ENCODE data around the gene GALP.

Gene GALP

DNA sequence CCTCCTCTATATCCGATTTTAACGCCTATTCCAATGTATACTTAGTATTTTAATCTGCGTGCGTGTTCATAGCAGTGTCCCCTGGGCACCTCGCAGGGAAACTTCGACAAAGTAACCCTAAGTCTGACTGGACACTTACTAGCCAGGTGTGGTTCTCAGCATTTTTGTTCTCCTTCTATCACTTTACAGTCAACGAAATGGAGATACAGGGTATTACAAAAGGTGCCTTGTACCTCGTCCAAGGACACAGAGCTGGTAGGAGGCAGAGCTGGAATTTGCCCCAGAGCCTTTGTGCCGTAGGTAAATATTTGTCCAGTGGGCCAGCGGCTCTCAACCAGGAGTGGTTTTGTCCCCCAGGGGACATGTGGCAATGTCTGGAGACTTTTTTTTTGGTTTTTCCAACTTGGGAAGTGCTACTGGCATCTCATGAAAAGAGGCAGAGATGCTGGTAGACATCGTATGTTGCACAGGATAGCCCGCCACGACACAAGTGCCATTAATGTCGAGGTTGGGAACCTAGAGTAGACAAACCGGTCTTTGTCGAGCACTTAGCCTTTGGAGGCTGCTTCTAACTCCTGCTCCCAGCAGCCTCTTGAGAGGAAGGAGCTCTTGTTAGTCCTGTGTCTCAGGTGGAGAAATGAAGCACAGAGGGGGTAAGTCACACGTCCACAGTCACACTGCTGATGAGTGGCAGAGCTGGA, 33.6 kb upstream of the GALP start (continued):
- TF ChIP-seq, protein P1, sequence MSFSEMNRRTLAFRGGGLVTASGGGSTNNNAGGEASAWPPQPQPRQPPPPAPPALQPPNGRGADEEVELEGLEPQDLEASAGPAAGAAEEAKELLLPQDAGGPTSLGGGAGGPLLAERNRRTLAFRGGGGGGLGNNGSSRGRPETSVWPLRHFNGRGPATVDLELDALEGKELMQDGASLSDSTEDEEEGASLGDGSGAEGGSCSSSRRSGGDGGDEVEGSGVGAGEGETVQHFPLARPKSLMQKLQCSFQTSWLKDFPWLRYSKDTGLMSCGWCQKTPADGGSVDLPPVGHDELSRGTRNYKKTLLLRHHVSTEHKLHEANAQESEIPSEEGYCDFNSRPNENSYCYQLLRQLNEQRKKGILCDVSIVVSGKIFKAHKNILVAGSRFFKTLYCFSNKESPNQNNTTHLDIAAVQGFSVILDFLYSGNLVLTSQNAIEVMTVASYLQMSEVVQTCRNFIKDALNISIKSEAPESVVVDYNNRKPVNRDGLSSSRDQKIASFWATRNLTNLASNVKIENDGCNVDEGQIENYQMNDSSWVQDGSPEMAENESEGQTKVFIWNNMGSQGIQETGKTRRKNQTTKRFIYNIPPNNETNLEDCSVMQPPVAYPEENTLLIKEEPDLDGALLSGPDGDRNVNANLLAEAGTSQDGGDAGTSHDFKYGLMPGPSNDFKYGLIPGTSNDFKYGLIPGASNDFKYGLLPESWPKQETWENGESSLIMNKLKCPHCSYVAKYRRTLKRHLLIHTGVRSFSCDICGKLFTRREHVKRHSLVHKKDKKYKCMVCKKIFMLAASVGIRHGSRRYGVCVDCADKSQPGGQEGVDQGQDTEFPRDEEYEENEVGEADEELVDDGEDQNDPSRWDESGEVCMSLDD (tag by site-specific recombination; IDR thresholded peaks at IDR 0.05): no peak
- no peak for TF ChIP-seq ZNF571 (tag by site-specific recombination; IDR thresholded peaks at IDR 0.05)
- TF ChIP-seq TRIM28 (IDR thresholded peaks at IDR 0.05; ENCODE audit: borderline replicate concordance, low read length): no peak
- TF ChIP-seq ZNF521 (tag by site-specific recombination; IDR thresholded peaks at IDR 0.05): no peak
- TF ChIP-seq, protein P2, sequence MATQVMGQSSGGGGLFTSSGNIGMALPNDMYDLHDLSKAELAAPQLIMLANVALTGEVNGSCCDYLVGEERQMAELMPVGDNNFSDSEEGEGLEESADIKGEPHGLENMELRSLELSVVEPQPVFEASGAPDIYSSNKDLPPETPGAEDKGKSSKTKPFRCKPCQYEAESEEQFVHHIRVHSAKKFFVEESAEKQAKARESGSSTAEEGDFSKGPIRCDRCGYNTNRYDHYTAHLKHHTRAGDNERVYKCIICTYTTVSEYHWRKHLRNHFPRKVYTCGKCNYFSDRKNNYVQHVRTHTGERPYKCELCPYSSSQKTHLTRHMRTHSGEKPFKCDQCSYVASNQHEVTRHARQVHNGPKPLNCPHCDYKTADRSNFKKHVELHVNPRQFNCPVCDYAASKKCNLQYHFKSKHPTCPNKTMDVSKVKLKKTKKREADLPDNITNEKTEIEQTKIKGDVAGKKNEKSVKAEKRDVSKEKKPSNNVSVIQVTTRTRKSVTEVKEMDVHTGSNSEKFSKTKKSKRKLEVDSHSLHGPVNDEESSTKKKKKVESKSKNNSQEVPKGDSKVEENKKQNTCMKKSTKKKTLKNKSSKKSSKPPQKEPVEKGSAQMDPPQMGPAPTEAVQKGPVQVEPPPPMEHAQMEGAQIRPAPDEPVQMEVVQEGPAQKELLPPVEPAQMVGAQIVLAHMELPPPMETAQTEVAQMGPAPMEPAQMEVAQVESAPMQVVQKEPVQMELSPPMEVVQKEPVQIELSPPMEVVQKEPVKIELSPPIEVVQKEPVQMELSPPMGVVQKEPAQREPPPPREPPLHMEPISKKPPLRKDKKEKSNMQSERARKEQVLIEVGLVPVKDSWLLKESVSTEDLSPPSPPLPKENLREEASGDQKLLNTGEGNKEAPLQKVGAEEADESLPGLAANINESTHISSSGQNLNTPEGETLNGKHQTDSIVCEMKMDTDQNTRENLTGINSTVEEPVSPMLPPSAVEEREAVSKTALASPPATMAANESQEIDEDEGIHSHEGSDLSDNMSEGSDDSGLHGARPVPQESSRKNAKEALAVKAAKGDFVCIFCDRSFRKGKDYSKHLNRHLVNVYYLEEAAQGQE (tag by site-specific recombination; IDR thresholded peaks at IDR 0.05): no peak
- TF ChIP-seq, protein P3, sequence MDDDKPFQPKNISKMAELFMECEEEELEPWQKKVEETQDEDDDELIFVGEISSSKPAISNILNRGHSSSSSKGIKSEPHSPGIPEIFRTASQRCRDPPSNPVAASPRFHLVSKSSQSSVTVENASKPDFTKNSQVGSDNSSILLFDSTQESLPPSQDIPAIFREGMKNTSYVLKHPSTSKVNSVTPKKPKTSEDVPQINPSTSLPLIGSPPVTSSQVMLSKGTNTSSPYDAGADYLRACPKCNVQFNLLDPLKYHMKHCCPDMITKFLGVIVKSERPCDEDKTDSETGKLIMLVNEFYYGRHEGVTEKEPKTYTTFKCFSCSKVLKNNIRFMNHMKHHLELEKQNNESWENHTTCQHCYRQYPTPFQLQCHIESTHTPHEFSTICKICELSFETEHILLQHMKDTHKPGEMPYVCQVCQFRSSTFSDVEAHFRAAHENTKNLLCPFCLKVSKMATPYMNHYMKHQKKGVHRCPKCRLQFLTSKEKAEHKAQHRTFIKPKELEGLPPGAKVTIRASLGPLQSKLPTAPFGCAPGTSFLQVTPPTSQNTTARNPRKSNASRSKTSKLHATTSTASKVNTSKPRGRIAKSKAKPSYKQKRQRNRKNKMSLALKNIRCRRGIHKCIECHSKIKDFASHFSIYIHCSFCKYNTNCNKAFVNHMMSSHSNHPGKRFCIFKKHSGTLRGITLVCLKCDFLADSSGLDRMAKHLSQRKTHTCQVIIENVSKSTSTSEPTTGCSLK (tag by site-specific recombination; IDR thresholded peaks at IDR 0.05): no peak
- TF ChIP-seq ZFP41 (tag by site-specific recombination; IDR thresholded peaks at IDR 0.05; ENCODE audit: borderline replicate concordance): no peak

DNA sequence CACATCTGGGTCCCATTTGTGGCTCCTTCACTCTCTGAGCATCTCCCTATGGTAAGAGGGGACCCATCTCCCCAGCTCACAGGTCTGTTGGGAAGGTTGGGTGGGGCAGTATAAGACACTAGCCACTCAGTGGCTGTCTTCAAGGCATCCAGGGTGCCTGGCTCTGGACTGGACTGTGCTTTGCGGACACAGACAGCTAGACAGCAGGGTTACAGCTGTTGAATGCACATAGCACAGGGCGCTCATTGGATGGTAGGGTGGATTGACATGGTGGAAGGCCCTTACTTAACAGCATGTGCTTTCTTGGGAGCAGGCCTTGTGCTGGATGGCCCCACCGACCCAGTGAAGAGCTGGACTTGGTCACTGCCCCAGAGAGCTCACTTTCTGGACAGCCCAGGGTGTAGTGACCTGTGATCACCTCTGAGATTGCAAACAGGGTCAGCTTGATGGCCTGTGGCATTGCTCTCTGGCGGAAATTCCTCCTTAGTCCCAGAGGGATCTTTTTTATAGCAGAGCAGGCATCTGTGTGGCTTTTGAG, 32.8 kb upstream of the GALP start:
- ChIA-PET CTCF (interaction anchor here (2.4 kb wide), 1 partner anchor 67 kb away, joined by 6 read pairs; no protein-coding TSS in a partner anchor), POLR2A (interaction anchor here (1.5 kb wide), 1 partner anchor 22 kb away, joined by 4 read pairs; the partner anchor contains the start of gene ZNF787)
- Histone ChIP-seq H3K4me3 (ENCODE audit: low read depth, low read length) (no peak overlapping the region), H3K27ac (ENCODE audit: extremely low read depth, low read depth, low read length) (no peak overlapping the region), H3K4me1 (ENCODE audit: control insufficient read depth, insufficient read depth, low read length) (peaks cover 12% of the 10 kb centered on the region), H3K9me3 (ENCODE audit: control insufficient read depth, insufficient read depth, low read depth, low read length) (no peaks in the 10 kb centered on the region), H3K36me3 (ENCODE audit: control insufficient read depth in 2 of 2, insufficient read depth in 1 of 2, low read length in 2 of 2) (peaks cover 4 to 30% of the 10 kb centered on the region in 2 experiments; a peak in 2 of 3 replicates)
- TF ChIP-seq, protein P4, sequence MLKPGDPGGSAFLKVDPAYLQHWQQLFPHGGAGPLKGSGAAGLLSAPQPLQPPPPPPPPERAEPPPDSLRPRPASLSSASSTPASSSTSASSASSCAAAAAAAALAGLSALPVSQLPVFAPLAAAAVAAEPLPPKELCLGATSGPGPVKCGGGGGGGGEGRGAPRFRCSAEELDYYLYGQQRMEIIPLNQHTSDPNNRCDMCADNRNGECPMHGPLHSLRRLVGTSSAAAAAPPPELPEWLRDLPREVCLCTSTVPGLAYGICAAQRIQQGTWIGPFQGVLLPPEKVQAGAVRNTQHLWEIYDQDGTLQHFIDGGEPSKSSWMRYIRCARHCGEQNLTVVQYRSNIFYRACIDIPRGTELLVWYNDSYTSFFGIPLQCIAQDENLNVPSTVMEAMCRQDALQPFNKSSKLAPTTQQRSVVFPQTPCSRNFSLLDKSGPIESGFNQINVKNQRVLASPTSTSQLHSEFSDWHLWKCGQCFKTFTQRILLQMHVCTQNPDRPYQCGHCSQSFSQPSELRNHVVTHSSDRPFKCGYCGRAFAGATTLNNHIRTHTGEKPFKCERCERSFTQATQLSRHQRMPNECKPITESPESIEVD (tag by site-specific recombination; IDR thresholded peaks at IDR 0.05): no peak
- TF ChIP-seq, protein P5, sequence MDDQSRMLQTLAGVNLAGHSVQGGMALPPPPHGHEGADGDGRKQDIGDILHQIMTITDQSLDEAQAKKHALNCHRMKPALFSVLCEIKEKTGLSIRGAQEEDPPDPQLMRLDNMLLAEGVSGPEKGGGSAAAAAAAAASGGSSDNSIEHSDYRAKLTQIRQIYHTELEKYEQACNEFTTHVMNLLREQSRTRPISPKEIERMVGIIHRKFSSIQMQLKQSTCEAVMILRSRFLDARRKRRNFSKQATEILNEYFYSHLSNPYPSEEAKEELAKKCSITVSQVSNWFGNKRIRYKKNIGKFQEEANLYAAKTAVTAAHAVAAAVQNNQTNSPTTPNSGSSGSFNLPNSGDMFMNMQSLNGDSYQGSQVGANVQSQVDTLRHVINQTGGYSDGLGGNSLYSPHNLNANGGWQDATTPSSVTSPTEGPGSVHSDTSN (CRISPR knock-in tag; IDR thresholded peaks at IDR 0.05): 0 out of 2 replicates have a peak, but pooled peaks have one; percentile 40

All from HEK293 (cell line).